ENCODE results near the gene RAB43. TPM values are rescaled to one million over a fixed set of nuclear protein-coding genes. Genes with fewer than 3 reads are reported as not detected.
"Not testable (repeated sequence)": the region's sequence is repeated elsewhere in the genome, so short reads cannot be mapped to it uniquely, and the experiment has no call there.

RAB43 gene
- total and polyA plus RNA-seq, 3 donors from 2014 or later: 12.4 to 28.2 (median 27.2) TPM

GRCh38 chr3:129068291-129068886 lies 53.2 kb downstream of the RAB43 start:
- DNase-seq: no peak
- peak overlapping the region; percentile 22 to 57 for H3K27ac ChIP-seq

DNA sequence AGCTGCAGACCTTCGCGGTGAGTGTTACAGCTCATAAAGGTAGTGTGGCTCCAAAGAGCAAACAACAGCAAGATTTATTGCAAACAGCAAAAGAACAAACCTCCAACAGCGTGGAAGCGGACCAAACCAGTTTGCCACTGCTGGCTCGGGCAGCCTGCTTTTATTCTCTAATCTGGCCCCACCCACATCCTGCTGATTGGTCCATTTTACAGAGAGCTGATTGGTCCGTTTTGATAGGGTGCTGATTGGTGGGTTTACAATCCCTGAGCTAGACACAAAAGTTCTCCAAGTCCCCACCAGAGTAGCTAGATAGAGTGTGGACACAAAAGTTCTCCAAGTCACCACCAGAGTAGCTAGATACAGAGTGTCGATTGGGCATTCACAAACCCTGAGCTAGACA lies 53.9 kb downstream of the RAB43 start:
- Histone ChIP-seq H3K4me3 (peak overlapping the region; percentile 45 to 56), H3K27ac (peak overlapping the region in 1 of 2 donors; percentile 22), H3K4me1 (peaks cover 18% of the 10 kb centered on the region)
- 83 to 85% methylated on average over 7 of the region's 7 CpGs for WGBS, 2 donors
- H3K27me3 ChIP-seq; intact Hi-C loops (cut with DNase I; ENCODE audit: low total_unique reads); H3K9me3 ChIP-seq; H3K36me3 ChIP-seq (ENCODE audit: low read depth, missing control alignments): not testable (repeated sequence)
- TF ChIP-seq, protein P1, sequence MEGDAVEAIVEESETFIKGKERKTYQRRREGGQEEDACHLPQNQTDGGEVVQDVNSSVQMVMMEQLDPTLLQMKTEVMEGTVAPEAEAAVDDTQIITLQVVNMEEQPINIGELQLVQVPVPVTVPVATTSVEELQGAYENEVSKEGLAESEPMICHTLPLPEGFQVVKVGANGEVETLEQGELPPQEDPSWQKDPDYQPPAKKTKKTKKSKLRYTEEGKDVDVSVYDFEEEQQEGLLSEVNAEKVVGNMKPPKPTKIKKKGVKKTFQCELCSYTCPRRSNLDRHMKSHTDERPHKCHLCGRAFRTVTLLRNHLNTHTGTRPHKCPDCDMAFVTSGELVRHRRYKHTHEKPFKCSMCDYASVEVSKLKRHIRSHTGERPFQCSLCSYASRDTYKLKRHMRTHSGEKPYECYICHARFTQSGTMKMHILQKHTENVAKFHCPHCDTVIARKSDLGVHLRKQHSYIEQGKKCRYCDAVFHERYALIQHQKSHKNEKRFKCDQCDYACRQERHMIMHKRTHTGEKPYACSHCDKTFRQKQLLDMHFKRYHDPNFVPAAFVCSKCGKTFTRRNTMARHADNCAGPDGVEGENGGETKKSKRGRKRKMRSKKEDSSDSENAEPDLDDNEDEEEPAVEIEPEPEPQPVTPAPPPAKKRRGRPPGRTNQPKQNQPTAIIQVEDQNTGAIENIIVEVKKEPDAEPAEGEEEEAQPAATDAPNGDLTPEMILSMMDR (IDR thresholded peaks at IDR 0.05): peak in 1 of 3 experiments; percentile 7
- peak; percentile 20 for TF ChIP-seq POLR2A (IDR thresholded peaks at IDR 0.05)
- peak; percentile 60 for DNase-seq

More at GRCh38 chr3:129068291-129068886, 53.2 kb downstream of the RAB43 start:
- intact Hi-C loops (cut with DNase I; ENCODE audit: low total_unique reads): no loop called here
- 1 to 8% methylated on average over 13 to 31 of the region's 44 CpGs for WGBS, 2 donors
- Histone ChIP-seq H3K27me3 (no peaks in the 10 kb centered on the region), H3K4me1 (peaks cover 18% of the 10 kb centered on the region), H3K36me3 (ENCODE audit: low read depth, missing control alignments) (no peaks in the 10 kb centered on the region), H3K9me3 (no peaks in the 10 kb centered on the region), H3K4me3 (peak overlapping the region; percentile 45 to 56)
- TF ChIP-seq POLR2A (IDR thresholded peaks at IDR 0.05): no peak

- no peak overlapping the region for H3K4me3 ChIP-seq
- TF ChIP-seq, protein P1 (IDR thresholded peaks at IDR 0.05): no peak
- no peak for TF ChIP-seq POLR2A (IDR thresholded peaks at IDR 0.05)
- peaks cover 18% of the 10 kb centered on the region for H3K4me1 ChIP-seq
- H3K27me3 ChIP-seq: no peaks in the 10 kb centered on the region
- H3K36me3 ChIP-seq (ENCODE audit: low read depth, missing control alignments): no peaks in the 10 kb centered on the region
- intact Hi-C loops (cut with DNase I; ENCODE audit: low total_unique reads): no loop called here
- no peaks in the 10 kb centered on the region for H3K9me3 ChIP-seq
- H3K27ac ChIP-seq: no peak overlapping the region
- DNase-seq: no peak
- whole genome bisulfite sequencing, 2 donors: 74 to 93% methylated on average over 4 of the region's 4 CpGs
Observed at GRCh38 chr3:129065720-129066073, 55.9 kb downstream of the RAB43 start.

DNA sequence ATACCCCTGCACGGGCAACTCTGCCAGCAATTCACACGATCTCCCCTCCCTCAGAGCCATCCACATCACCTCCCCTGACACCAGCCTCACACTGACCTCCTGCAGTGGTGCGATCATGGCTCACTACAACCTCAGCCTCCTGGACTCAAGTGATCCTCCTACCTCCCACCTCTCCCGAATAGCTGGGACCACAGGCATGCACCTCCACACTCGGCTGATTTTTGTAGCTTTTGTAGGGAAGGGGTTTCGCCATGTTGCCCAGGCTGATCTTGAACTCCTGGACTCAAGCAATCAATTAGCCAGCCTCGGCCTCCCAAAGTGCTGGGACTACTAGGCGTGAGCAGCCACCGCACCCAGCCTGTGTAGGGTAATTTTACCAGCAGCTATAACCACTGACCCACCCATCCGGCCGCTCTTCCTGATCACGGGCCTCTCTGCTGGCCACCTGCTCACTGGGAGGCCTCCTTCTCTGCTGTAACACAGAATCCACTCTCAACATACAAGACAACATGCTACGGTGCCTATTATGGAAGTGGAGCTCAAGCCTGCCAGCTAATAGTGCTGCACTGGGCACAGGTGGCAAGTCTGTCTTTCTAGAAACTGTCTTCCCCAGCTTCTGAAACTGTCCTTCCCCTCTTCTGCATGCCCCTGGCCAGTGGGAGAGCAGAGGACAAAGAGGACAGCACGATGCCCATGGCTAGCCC lies 56.4 kb downstream of the RAB43 start:
- H3K36me3 ChIP-seq (ENCODE audit: low read depth, missing control alignments): no peaks in the 10 kb centered on the region
- no peak for DNase-seq
- H3K27me3 ChIP-seq: no peaks in the 10 kb centered on the region
- TF ChIP-seq POLR2A (IDR thresholded peaks at IDR 0.05): no peak
- TF ChIP-seq, protein P1 (IDR thresholded peaks at IDR 0.05): no peak
- peaks cover 16% of the 10 kb centered on the region for H3K4me1 ChIP-seq
- WGBS, 2 donors: 91 to 94% methylated on average over 11 to 14 of the region's 14 CpGs
- H3K9me3 ChIP-seq: no peaks in the 10 kb centered on the region
- H3K4me3 ChIP-seq: no peak overlapping the region
- H3K27ac ChIP-seq: no peak overlapping the region
- intact Hi-C loops (cut with DNase I; ENCODE audit: low total_unique reads): no loop called here

- Histone ChIP-seq H3K9me3 (no peaks in the 10 kb centered on the region), H3K4me3 (no peak overlapping the region), H3K36me3 (ENCODE audit: low read depth, missing control alignments) (no peaks in the 10 kb centered on the region), H3K27ac (no peak overlapping the region), H3K27me3 (no peaks in the 10 kb centered on the region), H3K4me1 (peaks cover 9% of the 10 kb centered on the region)
- intact Hi-C loops (cut with DNase I; ENCODE audit: low total_unique reads): no loop called here
- DNase-seq: no peak
- no peak for TF ChIP-seq POLR2A (IDR thresholded peaks at IDR 0.05)
- TF ChIP-seq, protein P1 (IDR thresholded peaks at IDR 0.05): no peak
- 96 to 97% methylated on average over 12 to 15 of the region's 15 CpGs for WGBS, 2 donors
Observed at GRCh38 chr3:129063841-129064482, 57.6 kb downstream of the RAB43 start.

Measured in testis (tissue), 3 donors.